Colonic mucosa (tissue), 4 donors: ENCODE measurements around the gene TPRG1L. TPM values are rescaled to one million over a fixed set of nuclear protein-coding genes. Genes with fewer than 3 reads are reported as not detected.

ENCODE experiments used
- DNase-seq: peaks from one replicate; pipeline ENCODE4 v3.0.0-alpha.2; 2020
- H3K27ac ChIP-seq: fragments of 200-600 bp; one replicate; pipeline ENCODE4 v1.8.0; 2021
- H3K27me3 ChIP-seq: fragments of 200-600 bp; one replicate; pipeline ENCODE4 v1.8.0; 2021
- H3K36me3 ChIP-seq: fragments of 200-600 bp; one replicate; pipeline ENCODE4 v1.8.0; 2021
- H3K4me1 ChIP-seq: fragments of 200-600 bp; one replicate; pipeline ENCODE4 v1.8.0; 2021; ENCODE audit warnings: mild to moderate bottlenecking
- H3K4me3 ChIP-seq: fragments of 200-600 bp; one replicate; pipeline ENCODE4 v1.8.0; 2021
- H3K9ac ChIP-seq, 2 donors: one replicate each; pipeline ENCODE4 v1.7.0; 2013; ENCODE audit warnings: control low read depth in 2 of 2, low read depth in 2 of 2, low read length in 2 of 2
- H3K9me3 ChIP-seq: fragments of 200-600 bp; one replicate; pipeline ENCODE4 v1.8.0; 2021
- intact Hi-C: fragments of 100-400 bp; cut with DNase I; formaldehyde crosslinking; loops from one replicate; pipeline ENCODE4 v1.14.1; 2022
- total RNA-seq, 2 donors: library from RNA; stranded (reverse); fragmentation: NEBNext Ultra II Directional in 1 of 2; extraction: Animal tissue kit (Norgen Biotek cat#: 25700) in 1 of 2; gene quantifications; one replicate each; pipeline ENCODE4 v1.2.1, GENCODE V29; 2021
- TF ChIP-seq, protein P1 (sequence below): fragments of 200-600 bp; IDR thresholded peaks from one replicate; pipeline ENCODE4 v1.8.0; 2022; ENCODE audit warnings: antibody characterized with exemption, mild to moderate bottlenecking
- donor health status: healthy.
- donor health status: DM: no; HTN: no; CAD: no.
- donor health status: DM: no; HTN: no; CAD: no.

Gene TPRG1L
- total RNA-seq, 2 donors from 2014 or later = 63.0 to 81.5 TPM

DNA sequence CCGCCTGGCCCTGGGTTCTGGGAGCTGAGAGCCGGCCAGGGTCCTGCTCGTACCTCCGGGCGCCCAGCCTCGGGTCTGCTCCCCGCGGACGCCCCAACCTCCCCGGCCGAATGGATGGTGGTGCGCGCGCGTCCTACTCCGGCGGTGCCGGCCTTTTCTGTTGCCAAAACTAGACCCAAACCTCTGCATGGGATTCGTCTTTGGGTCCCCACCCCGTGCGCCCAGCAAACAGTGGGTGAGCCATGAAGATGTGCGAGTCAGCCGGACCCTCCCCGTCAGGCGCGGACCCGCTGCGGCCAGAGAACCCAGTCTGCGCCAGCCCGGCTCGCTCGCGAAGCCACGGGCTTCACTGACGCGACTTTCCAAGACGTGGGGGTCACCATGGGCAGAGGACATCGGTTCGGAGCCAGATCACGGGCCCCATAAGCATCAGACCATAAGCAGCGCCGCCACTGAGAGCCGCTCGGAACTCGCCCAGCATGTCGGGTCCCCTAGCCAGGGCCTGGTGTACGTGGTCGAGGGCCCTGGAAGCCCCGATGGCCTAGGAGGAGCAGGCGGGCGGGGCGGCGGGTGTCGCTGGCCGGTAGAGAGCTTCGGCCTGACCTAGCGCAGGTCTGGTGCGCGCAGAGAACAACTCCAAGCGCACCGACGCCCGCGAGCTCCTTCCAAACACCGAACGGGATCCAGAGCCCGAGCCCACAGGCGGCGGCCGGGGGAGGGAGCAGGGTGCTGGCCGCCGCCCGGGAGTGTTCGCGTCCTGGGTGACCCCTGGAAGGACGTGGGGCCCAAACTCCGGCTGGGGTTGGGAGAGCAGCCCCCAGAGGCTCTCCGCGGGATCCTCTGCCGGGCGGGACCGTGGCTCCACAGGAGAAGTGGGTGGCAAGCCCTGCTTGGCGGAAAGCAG is 26.5 kb downstream of the TPRG1L start:
- TF ChIP-seq, protein P1, sequence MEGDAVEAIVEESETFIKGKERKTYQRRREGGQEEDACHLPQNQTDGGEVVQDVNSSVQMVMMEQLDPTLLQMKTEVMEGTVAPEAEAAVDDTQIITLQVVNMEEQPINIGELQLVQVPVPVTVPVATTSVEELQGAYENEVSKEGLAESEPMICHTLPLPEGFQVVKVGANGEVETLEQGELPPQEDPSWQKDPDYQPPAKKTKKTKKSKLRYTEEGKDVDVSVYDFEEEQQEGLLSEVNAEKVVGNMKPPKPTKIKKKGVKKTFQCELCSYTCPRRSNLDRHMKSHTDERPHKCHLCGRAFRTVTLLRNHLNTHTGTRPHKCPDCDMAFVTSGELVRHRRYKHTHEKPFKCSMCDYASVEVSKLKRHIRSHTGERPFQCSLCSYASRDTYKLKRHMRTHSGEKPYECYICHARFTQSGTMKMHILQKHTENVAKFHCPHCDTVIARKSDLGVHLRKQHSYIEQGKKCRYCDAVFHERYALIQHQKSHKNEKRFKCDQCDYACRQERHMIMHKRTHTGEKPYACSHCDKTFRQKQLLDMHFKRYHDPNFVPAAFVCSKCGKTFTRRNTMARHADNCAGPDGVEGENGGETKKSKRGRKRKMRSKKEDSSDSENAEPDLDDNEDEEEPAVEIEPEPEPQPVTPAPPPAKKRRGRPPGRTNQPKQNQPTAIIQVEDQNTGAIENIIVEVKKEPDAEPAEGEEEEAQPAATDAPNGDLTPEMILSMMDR = no peak
- no peak for DNase-seq
- Histone ChIP-seq H3K9ac (no peak overlapping the region), H3K9me3 (no peaks in the 10 kb centered on the region), H3K36me3 (no peaks in the 10 kb centered on the region), H3K4me3 (no peak overlapping the region), H3K4me1 (peaks cover 4% of the 10 kb centered on the region), H3K27ac (no peak overlapping the region), H3K27me3 (peaks cover 53% of the 10 kb centered on the region)
- intact Hi-C loops = no loop called here

DNA sequence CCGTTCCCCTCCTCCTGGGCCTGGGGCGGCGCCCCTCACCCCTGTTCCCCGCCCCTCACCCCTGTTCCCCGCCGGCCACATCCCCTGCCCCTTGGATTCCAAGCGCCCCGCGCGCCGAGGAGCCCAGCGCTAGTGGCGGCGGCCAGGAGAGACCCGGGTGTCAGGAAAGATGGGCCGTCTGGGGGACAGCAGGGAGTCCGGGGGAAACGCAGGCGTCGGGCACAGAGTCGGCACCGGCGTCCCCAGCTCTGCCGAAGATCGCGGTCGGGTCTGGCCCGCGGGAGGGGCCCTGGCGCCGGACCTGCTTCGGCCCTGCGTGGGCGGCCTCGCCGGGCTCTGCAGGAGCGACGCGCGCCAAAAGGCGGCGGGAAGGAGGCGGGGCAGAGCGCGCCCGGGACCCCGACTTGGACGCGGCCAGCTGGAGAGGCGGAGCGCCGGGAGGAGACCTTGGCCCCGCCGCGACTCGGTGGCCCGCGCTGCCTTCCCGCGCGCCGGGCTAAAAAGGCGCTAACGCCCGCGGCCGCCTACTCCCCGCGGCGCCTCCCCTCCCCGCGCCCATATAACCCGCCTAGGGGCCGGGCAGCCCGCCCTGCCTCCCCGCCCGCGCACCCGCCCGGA is 27.2 kb downstream of the TPRG1L start, which contains the start of gene TP73:
Gene TP73 (plus strand): TSS at position 587 of the 618 bp plus-strand sequence. CDS start 29,850 bp downstream, outside the sequence.
- no peak for DNase-seq
- Histone ChIP-seq H3K4me3 (peak within 1 kb of the TSS; percentile 25), H3K9ac (no peak within 1 kb of the TSS), H3K9me3 (no peaks in the 10 kb centered on the region), H3K27ac (no peak within 1 kb of the TSS), H3K4me1 (peaks cover 4% of the 10 kb centered on the region), H3K27me3 (peaks cover 53% of the 10 kb centered on the region), H3K36me3 (no peaks in the 10 kb centered on the region)
- intact Hi-C loops = no loop called here
- TF ChIP-seq, protein P1 = no peak

DNA sequence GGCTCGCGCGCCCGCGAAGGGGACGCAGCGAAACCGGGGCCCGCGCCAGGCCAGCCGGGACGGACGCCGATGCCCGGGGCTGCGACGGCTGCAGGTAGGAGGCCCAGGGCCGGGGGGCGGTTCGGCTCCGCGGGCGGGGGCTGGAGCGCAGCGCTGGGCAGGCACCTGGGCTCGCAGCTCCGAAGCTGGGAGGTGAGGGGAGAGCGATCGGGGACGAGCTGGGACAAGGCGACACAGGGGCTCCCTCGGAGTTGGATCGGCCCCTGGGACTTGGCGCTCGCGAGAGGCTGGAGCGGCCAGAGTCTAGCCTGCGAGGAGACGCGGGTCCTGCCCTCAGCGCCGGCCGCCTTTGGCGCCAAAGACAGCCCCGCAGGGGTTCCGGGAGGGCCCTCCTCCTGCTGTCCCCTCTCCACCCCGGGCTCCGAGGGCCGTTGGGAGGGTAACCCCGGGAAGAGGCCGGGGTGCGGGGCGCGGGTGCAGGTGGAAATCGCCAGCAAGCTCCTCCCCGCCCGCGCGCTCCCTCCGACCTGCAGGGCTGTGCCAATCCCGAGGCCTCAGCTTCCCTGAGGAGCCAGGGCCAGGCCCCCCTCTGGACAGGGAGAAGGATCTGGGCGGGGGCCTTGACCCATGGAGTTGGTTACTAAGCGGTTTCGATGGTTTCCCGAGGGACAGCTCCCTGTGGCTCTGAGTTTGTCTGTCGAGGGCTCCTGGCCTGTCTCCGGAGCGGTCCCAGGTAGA is 27.9 kb downstream of the TPRG1L start:
- H3K27me3 ChIP-seq = peaks cover 53% of the 10 kb centered on the region
- no peak for DNase-seq
- H3K9ac ChIP-seq = no peak overlapping the region
- H3K36me3 ChIP-seq = no peaks in the 10 kb centered on the region
- intact Hi-C loops = no loop called here
- H3K4me1 ChIP-seq = peaks cover 4% of the 10 kb centered on the region
- TF ChIP-seq, protein P1 = no peak
- no peaks in the 10 kb centered on the region for H3K9me3 ChIP-seq
- peak overlapping the region; percentile 25 for H3K4me3 ChIP-seq
- H3K27ac ChIP-seq = no peak overlapping the region

DNA sequence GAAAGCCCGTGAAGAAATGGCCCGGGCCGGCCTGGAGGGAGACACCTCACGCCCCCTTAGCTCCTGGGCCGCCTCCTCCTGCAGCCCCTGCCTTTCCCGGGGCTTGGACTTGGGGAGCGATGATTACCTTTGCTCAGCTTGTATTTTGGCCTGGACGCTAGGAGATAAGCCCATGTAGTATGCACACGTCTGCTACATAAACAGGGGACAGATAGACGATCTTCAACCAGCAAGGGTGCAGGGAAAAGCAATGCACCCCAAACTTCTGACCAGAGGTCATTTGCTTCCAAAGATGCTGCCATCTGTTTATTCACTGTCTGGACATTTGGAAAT is 28.4 kb downstream of the TPRG1L start:
- no peak for DNase-seq
- Histone ChIP-seq H3K36me3 (no peaks in the 10 kb centered on the region), H3K9ac (no peak overlapping the region), H3K4me1 (peaks cover 4% of the 10 kb centered on the region), H3K27ac (no peak overlapping the region), H3K27me3 (peaks cover 53% of the 10 kb centered on the region), H3K9me3 (no peaks in the 10 kb centered on the region), H3K4me3 (no peak overlapping the region)
- intact Hi-C loops = no loop called here
- TF ChIP-seq, protein P1 = no peak

DNA sequence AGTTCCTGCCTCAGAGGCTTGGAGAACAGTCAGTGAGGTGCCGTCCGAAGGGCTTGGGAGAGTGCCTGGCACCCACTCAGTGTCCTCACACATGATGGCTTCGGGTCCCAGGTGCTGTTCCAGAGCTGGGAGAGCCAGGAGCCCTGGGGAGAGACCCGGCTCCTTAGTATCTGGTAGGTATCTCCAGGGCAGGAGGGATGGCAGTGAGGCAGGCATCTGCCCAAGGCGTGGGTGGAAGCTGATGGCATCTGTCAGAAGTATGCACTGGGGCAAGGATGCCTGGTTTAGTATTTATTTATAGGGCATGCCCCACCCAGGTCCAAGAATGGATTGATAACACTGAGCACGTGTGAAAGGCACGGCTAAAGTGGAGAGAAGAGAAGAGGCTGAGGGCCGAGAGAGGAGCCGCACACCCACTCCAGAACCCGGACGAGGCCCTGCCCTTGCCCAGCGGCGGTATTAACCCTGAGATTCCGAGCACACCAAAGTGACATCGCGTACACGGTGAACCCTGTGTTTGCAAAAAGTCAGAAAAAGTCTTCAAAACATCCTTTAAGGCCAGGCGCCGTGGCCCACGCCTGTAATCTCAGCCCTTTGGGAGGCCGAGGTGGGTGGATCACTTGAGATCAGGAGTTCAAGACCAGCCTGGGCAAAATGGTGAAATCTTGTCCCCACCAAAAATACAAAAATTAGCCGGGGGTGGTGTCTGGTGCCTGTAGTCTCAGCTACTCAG is 29.9 kb downstream of the TPRG1L start:
- intact Hi-C loops = no loop called here
- TF ChIP-seq, protein P1 = no peak
- no peak overlapping the region for H3K4me3 ChIP-seq
- no peaks in the 10 kb centered on the region for H3K9me3 ChIP-seq
- H3K27me3 ChIP-seq = peaks cover 53% of the 10 kb centered on the region
- DNase-seq = no peak
- no peaks in the 10 kb centered on the region for H3K36me3 ChIP-seq
- H3K27ac ChIP-seq = no peak overlapping the region
- H3K4me1 ChIP-seq = peaks cover 4% of the 10 kb centered on the region
- no peak overlapping the region for H3K9ac ChIP-seq
